AG04449 (cell line): ENCODE measurements around the gene ZNF107.
A peak's percentile ranks its signal among the peaks of the same experiment; 100 is the strongest.
"Not testable (repeated sequence)": the region's sequence is repeated elsewhere in the genome, so short reads cannot be mapped to it uniquely, and the experiment has no call there.

Experiments used
- CTCF ChIA-PET: fragments of 350-600 bp; formaldehyde crosslinking; extraction: SDS; loops from one replicate; lab custom pipeline; 2021; ENCODE audit warnings: antibody characterized with exemption; lab: Yijun Ruan, JAX
- POLR2A ChIA-PET: fragments of 400-600, 350-600 bp; formaldehyde crosslinking; extraction: SDS; loops from one replicate; lab custom pipeline; 2020; ENCODE audit warnings: antibody characterized with exemption, inconsistent platforms; lab: Yijun Ruan, JAX
- DNase-seq: peaks from one replicate; pipeline ENCODE4 v3.0.0-alpha.2; 2010; ENCODE audit warnings: low read depth, low spot score
- H3K4me3 ChIP-seq: 2 replicates; pipeline ENCODE4 v1.5.1; 2011; ENCODE audit warnings: low read depth, mild to moderate bottlenecking, control low read depth, low read length
- TF ChIP-seq, protein P1 (sequence below): IDR thresholded peaks from one replicate; pipeline ENCODE4 v1.5.1; 2011; ENCODE audit warnings: mild to moderate bottlenecking, moderate library complexity, low read length, control low read depth, inconsistent platforms; ENCODE audit not compliant: insufficient read depth; ENCODE audit errors: missing control alignments

Gene ZNF107

DNA sequence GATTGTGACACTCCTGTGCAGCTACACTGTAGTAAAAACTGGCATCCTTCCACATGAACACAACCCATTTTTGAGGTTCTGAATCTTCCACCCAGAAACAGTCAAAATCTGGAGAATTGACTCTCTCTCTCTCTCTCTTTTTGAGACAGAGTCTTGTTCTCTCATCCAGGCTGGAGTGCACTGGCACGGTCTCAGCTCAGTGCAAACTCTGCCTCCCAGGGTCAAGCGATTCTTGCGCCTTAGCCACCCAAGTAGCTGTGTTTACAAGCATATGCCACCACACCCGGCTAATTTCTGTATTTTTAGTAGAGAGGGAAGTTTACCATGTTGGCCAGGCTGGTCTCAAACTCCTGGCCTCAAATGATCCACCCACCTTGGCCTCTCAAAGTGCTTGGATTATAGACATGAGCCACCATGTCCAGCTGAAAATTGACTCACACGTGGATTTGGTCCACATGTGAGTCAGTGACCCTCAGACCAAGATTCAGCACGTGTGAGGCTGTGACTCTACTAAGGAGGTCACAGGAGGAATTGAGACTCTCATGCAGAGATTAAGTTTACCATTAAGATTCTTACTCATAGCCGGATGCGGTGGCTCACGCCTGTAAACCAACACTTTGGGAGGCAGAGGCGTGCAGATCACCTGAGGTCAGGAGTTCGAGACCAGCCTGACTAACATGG lies 12.1 kb upstream of the ZNF107 start:
- POLR2A ChIA-PET: no interaction called here

DNA sequence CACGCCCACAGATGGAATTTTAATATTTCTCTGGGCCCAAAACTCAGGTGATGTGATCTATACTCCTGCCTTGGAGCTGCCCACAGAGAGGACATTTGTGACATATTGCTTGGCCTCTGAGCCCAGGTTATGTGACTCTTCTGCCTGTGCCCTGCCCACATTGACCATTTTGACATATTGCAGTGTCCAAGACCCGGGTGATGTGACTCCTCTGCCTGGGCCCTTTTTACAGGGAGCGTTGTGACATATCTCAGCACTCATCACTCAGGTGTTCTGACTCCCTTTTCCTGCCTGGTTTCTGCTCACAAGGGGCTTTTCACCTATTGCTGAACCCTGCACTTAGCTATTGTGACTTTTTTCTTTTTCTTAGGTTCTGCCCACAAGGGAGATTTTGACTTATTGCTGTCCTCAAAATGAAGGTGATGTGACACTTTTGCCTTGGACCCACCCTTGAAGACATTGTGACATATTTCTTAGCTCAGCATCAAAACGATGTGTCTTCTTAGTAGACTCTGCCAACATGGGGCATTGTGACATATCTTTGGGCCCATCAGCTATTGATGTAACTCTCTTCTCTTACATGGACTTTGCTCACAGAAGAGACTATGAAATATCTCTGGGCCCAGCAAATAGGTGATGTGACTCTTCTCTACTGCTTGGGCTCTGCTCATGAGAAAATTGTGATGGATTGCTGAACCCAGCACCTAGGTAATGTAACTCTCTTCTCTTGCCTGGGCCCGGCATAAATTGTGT lies 11.0 kb upstream of the ZNF107 start:
- TF ChIP-seq, protein P1, sequence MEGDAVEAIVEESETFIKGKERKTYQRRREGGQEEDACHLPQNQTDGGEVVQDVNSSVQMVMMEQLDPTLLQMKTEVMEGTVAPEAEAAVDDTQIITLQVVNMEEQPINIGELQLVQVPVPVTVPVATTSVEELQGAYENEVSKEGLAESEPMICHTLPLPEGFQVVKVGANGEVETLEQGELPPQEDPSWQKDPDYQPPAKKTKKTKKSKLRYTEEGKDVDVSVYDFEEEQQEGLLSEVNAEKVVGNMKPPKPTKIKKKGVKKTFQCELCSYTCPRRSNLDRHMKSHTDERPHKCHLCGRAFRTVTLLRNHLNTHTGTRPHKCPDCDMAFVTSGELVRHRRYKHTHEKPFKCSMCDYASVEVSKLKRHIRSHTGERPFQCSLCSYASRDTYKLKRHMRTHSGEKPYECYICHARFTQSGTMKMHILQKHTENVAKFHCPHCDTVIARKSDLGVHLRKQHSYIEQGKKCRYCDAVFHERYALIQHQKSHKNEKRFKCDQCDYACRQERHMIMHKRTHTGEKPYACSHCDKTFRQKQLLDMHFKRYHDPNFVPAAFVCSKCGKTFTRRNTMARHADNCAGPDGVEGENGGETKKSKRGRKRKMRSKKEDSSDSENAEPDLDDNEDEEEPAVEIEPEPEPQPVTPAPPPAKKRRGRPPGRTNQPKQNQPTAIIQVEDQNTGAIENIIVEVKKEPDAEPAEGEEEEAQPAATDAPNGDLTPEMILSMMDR: no peak
- H3K4me3 ChIP-seq: no peak overlapping the region
- ChIA-PET POLR2A (no interaction called here), CTCF (no interaction called here)
- DNase-seq: no peak

More for the DNA sequence above, 12.1 kb upstream of the ZNF107 start:
- DNase-seq: no peak
- CTCF ChIA-PET: no interaction called here
- TF ChIP-seq, protein P1: no peak
- H3K4me3 ChIP-seq: no peak overlapping the region

DNA sequence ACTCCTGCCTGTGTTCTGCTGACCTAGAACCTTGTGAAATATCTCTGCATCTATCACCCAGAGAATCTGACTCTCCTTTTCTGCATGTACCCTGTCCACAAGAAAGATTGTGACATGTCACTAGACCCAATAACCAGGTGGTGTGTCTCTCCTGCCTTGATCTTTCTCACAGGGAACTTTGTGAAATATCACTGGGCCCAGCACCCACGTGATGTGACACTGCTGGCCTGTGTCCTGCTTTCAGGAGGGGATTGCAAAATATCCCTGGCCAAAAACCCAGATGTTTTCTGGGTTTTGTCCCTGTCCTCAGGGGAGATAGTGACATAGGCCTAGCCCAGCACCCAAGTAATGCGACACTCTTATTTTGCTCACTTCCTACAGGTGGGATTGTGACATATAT lies 10.1 kb upstream of the ZNF107 start:
- no peak overlapping the region for H3K4me3 ChIP-seq
- DNase-seq: no peak
- POLR2A ChIA-PET: no interaction called here
- TF ChIP-seq, protein P1: no peak
- CTCF ChIA-PET: no interaction called here

DNA sequence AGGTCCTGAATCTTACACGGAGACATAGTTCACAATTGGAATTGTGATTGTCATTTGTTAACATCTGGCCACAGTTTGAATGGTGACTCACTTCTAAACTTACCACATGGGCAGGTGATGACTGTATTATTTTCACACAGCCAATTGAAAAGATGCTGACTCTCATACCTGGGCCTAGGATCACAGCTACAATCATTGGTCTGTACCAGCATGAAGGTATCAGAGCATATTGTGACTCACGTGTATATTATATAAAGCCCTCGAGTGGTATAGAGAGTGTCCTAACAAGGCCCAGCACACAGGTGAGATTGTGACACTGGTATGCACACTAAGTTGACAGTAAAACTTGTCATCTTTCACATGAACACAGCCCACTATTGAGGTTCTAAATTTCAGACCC lies 9.4 kb upstream of the ZNF107 start:
- TF ChIP-seq, protein P1: no peak
- DNase-seq: no peak
- H3K4me3 ChIP-seq: no peak overlapping the region
- CTCF ChIA-PET: no interaction called here
- POLR2A ChIA-PET: no interaction called here

DNA sequence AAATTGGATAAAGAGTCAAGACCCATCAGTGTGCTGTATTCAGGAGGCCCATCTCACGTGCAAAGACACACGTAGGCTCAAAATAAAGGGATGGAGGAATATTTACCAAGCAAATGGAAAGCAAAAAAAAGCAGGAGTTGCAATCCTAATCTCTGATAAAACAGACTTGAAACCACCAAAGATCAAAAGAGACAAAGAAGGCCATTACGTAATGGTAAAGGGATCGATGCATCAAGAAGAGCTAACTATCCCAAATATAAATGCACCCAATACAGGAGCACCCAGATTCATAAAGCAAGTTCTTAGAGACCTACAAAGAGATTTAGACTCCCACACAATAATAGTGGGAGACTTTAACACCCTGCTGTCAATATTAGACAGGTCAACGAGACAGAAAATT lies 3.8 kb upstream of the ZNF107 start:
- POLR2A ChIA-PET, H3K4me3 ChIP-seq, DNase-seq, CTCF ChIA-PET: not testable (repeated sequence)

DNA sequence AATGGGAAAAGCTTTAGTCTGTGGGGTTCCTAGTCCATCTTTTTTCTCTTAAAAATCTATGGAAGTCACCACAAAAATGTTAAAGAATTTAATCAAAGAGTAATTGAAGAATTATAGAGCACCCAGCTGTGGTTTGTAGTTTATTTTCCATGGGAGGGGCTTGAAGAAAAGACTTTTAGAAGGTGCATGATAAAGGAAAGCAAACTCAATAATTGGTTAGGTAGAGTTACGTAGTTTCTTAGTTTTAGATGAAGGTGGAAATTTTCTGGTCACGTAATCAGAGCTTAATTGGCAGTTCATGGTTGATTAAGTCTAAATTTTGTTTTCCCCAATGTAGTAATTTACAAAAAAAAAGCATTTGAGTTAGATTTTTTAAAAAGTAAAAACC lies 724 bp downstream of the ZNF107 start:
- ChIA-PET CTCF (no interaction called here), POLR2A (no interaction called here)
- no peak for DNase-seq
- H3K4me3 ChIP-seq: peak overlapping the region; percentile 83
- TF ChIP-seq, protein P1: no peak
